GM21619 (cell line): ENCODE results near the gene ABTB2.

Experiments used
- ATAC-seq: cut with Tn5 transposase; IDR thresholded peaks from one replicate; pipeline ENCODE4 v1.9.1; 2021; ENCODE audit not compliant: unreplicated experiment

Gene ABTB2

DNA sequence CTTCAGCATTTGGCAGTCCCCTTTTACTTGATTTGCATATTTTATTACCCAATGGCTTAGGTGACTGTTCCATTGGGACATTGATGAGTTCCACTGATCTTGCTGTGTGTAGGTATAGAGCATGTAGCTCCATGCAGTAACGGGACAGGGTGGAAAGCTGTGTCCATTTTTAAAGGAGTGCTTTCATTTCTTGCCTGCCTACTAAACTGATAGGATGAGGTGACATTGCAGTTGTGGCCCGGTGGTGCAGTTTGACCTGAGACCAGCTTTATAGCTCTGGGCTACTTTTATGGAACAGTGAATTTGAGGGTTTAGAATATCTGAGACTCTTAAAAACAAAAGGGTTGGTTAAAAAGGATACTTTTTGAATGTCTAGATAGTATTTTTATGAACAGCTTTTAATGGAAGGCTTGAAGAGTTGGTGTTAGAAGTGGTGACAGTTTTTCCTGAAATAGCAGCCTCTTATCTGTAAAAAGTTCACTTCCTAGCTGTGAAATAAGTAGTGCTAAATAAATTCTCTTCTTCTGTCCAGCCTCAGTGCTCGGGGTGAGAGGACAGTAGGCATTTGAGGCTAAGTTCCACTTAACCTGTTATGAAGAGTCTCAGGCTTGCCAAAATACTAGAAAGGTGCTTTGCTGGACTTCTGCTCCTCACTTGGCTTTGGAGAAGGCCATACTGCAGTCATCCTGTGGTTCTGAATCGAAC, 225.4 kb downstream of the ABTB2 start:
- ATAC-seq: no peak

DNA sequence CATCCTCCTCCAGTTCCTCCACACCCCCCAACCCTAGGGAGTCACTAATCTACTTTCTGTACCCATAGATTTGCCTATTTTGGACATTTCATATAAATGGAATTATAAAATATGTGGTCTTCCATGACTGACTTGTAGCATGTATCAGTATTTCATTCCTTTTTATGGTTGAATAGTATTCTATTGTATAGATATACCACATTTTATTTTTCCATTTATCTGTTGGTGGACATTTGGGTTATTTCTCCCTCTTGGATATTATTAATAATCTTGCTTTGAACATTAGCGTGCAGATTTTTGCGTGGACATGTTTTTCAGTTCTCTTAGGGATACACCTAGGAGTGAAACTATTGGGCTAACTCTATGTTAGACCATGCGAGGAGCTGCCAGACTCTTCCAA, 229.0 kb downstream of the ABTB2 start:
- no peak for ATAC-seq

DNA sequence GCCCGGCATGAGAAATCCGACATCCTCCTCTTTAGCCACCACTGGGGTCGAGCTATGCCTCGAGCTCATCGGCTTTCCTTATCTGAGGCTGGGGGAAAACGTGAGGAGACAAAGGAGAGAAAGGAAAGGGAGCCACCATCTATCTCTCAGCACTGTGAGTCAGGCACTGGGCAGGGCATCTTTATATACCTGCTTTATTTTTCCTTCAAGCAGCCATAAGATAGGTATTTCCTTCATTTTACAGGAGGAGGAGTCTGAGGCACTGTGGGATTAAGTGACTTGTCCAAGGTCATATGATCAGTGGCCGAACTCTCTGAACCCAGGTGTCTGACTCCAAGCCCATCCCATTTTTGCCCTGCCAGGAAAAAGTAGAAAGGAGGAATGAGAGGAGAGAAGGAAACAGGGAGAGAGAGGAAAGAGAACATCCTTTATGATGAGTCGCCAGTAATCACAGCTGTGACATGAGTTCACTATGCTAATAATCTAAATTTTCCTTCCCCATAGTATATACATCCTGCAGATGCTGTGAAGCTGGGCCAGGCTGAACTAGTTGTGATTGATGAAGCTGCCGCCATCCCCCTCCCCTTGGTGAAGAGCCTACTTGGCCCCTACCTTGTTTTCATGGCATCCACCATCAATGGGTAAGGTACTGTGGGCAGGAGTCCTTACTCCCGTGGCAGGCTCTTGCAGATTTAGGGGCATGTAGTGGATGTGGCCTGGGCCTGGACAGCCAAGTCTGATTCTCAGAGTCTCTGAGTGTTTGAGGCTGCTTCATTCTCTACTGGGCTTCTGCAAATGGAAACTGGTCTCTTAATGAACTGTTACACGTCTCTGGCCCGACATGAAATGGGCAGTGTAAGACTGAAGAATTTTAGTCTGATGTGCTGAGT, 230.6 kb downstream of the ABTB2 start:
- no peak for ATAC-seq

DNA sequence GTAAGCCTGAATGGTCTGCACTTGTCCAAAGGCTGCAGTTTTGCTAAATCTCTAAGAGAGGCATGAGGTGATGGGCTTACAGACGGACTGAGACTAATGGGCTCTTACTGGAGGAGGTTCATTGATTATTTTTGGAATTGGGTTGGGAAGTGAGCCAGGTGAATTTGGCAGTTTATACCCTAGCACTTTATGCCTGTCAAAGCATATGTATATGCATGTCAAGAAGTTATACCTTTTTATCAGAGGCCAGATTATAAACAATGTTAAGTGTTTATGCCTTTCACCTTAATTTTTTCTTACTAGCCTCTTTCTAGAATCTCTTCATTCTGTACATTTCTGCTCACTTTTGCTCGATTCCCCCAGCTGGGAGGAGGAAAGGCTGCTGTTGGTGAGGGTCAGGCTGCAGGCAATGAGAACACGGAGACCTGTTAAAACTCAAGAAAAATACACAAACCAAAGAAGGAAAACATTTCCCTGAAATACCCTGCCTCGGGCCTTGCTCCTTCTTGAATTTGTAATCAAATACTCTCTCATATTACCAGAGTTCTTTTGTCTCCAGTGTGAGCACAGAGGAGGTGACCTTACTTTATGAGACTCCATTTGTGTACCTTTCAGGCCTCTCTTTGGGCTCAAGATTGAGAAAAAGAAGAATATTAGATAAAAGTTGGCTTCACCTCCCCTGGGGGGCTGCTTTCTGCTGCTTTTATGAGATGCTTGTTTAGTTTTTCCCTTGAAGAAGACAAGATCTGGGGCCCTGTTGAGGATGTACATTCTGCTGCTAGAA, 232.7 kb downstream of the ABTB2 start:
- ATAC-seq: no peak

DNA sequence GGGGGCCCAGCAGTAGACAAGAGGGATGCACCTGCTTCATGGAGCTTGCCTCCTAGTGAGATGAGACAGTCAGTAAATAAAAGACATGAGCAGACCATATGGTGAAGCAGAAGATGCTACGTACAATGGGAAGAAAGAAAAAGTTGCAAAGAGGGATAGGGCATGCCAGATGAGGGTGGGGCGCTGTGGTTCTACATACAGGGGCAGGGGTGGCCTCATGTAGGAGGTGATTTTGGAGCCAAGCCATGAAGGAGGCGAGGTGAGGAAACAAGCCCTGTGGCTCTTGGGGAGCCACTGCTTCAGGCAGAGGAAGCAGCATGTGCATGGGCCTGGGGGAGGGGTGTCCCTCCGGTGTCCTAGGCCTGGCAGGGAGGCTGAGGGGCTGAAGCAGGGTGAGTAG, 237.2 kb downstream of the ABTB2 start:
- no peak for ATAC-seq

DNA sequence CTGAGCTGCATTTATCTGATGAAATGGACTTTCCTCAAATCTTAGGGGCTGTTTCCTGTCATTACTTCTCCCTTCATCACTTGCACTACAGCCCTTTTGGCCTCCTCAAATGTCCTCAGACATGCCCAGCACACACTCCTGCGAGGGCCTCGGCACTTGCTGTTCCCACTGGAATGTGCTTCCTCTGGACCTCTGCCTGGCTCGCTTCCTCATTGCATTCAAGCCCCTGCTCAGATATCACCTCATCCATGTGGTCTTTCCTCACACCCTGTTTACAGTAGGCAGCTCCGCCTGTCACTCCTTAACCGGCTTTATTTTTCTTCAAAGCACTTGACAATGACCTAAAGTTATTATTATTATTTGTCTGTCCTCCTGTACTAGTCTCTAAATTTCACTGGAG, 243.3 kb downstream of the ABTB2 start:
- no peak for ATAC-seq

DNA sequence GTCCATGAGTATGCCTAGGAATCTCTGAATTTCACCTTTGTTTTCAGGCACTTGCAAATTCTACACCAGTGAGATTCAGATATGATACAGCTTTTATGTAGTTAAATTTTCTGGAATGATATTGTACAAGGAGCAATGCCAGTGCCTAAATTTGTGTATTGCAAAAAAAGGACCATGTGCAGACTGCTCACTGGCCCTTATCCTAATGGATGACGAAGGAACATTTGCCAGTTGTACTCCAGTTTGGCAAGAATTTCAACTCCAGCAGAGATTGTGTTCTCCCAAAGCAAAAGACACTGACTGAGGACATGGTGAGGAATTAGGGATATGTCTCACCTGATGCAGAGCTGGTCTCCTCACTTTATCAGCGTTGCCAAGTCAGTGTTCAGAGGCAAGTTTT, 243.8 kb downstream of the ABTB2 start:
- no peak for ATAC-seq

DNA sequence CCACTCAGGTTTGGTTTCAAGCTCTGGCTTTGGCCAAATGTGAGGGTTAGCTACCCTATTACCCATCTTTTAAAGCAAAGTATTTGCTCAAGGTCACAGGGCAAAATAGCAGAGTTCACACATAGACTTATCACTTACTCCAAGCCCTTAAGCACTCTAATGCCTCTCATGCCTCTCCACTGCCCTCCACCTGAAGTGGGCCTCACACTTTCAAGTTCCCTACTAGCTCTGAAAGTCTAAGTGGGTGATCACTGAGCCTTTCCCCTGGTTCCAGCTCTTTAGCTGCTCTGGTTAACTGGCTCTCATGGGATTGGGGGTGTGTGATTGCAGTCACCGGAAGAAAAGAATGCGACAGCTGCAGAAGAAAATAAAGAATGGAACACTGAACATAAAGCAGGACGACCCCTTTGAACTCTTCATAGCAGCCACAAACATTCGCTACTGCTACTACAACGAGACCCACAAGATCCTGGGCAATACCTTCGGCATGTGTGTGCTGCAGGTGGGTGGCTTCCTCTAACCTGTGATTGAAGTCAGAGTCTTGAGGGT, 246.0 kb downstream of the ABTB2 start:
- ATAC-seq: no peak

DNA sequence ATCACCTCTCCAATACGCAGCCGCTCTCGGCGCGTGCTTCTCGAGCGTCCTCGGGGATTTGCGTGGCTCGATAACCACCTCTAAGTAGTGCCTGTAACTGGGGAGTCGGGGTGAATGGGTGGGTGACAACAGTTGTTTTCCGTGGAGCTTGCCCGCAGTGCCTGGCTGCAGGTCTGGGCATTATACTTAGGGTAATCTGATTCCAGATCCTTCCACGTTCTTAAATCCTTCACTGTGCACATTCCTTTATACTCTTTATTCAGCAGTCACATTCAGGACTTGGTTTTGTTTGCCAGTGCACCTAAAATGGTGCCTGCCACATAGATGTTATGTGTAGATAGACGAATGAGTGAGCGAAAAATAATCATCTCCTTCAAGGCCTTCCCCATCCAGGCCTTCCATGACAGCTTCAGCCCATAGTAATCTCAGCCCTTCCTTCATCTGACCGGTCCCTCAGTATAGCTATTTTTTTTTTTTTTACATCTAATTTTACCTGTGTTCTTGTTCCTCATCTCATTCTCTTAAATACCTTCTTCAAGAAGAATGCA, 251.8 kb downstream of the ABTB2 start:
- ATAC-seq: peak; percentile 11

DNA sequence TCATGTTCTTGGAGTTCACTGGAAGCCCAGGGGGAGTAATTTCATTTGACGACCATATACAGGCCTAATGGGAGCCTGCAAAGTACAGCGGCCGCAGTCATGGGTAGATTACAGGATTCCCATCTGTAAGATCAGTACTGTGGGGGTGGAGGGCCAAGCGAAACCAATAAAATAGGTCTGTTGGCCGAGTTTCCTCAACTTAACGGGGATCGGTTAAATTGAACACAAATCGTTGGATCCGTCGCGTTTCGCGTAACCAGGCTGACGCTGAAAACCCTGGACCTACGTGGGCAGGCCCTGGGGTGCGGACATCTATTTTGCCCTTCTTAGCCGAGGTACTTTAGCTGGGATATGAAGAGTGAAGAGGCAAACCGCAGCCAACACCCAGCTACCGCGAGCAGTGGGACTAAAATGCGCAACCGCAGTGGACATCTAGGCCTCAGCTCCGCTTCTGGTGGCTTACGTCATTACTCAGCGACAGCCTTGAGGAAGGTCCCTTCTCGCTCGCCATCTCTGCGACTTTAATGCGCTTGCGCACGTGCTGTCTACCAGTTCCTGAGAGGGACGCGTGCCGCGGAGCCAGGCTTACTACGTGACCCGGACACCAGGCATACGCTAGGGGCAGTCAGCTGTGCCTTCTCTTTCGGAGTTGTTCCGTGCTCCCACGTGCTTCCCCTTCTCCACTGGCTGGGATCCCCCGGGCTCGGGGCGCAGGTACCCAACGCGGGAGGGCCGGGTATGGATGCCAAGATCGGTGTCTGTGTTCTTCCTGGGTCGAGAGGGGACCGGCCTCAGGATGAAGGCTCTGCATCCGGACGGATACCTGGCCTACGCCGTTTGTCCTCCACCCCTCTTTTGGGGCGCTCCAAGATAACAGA, 252.5 kb downstream of the ABTB2 start, which contains the start of gene NAT10:
Gene NAT10 (plus strand): TSS at position 551 of the 878 bp plus-strand sequence. CDS start 2,597 bp downstream, outside the sequence.
- peak; percentile 86 for ATAC-seq

DNA sequence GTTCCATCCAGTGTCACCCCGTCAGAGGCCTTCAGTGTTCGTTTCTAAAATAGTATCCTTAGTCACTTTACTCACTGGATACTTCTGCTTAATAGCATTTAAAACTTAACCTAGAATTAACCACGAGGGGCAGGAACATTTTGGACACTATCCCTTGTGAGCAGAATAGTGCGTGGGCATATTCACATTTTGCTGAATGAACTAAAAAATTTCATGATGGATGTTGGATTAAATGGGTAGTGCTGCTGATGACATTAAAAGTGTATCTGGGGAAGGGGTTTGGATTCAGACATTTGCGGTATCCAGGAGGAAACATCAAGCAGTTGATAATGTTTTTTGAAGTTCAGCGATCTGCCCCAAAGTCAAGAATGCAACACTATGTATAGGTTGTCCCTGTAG, 253.1 kb downstream of the ABTB2 start:
- ATAC-seq: no peak
